ENCODE data around the gene FKBP7. TPM values are rescaled to one million over a fixed set of nuclear protein-coding genes. Genes with fewer than 3 reads are reported as not detected.

Gene FKBP7
- total and polyA plus RNA-seq, 2 of the 13 experiments (the other 11 are each of a cell fraction or from before 2014, with no cell fraction given), result 12.4 to 14.8 TPM

DNA sequence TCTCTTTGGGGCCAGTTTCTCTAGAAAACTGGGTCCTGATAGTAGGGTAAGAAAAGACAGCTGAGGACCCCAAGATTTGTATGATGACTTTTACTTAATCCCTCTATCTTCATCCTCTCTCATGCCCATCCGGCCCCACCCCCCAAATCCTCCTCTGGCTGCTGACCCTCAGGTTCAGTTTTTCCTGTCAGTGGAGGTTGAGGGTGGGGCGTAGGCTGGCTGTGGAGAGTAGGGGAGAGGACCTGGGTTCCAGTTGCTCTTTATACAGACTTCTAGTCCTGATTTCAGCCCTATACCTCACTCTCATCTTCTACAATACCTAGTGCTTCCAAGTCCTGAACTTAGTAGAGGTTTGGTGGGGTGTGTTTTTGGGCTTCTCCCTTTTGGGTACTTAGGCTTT lies 30.2 kb upstream of the FKBP7 start:
- Histone ChIP-seq H3K9me3 (ENCODE audit: low read length) (no peaks in the 10 kb centered on the region), H3K27me3 (ENCODE audit: control insufficient read depth in 1 of 2, insufficient read depth in 2 of 2, low read length in 2 of 2) (no peaks in the 10 kb centered on the region), H3K4me2 (ENCODE audit: low read depth, low read length) (no peak overlapping the region), H3K4me1 (ENCODE audit: insufficient read depth, low read length) (peaks cover 9% of the 10 kb centered on the region), H2AFZ (ENCODE audit: low read length) (no peak overlapping the region), H3K9ac (ENCODE audit: insufficient read depth, low read depth, low read length) (no peak overlapping the region), H3K27ac (ENCODE audit: extremely low read length, insufficient read depth, low read length) (no peak overlapping the region), H3K36me3 (replicated peaks in 1 of 2; ENCODE audit: control insufficient read depth in 1 of 2, insufficient read depth in 2 of 2, low read length in 2 of 2) (peaks cover 6 to 24% of the 10 kb centered on the region in 2 experiments; a peak in 4 of 5 replicates), H3K79me2 (ENCODE audit: insufficient read depth, low read length) (no peaks in the 10 kb centered on the region), H3K4me3 (replicated peaks in 1 of 3; ENCODE audit: insufficient read depth in 1 of 3, low read depth in 2 of 3, low read length in 3 of 3) (no peak overlapping the region), H4K20me1 (ENCODE audit: insufficient read depth, low read length) (no peaks in the 10 kb centered on the region)
- intact Hi-C loops (cut with micrococcal nuclease; ENCODE audit: unreplicated experiment) (no loop called here), in situ Hi-C loops (cut with HindIII; ENCODE audit: extremely low pct_ligation_motif_present, low pct_unique_long_range_greater_than_20kb) (no loop called here)
- DNase-seq (ENCODE audit: low spot score) (no peak), FAIRE-seq (no peak), ATAC-seq (no peak)
- ChIA-PET POLR2A (no interaction called here), CTCF (ENCODE audit: low intra/inter-chr PET ratio, low total read pairs) (no interaction called here)
- TF ChIP-seq RNF219 (CRISPR knock-in tag; IDR thresholded peaks at IDR 0.05), result no peak
- TF ChIP-seq ZNF878 (CRISPR knock-in tag; IDR thresholded peaks at IDR 0.05), result no peak
- TF ChIP-seq, protein P1, sequence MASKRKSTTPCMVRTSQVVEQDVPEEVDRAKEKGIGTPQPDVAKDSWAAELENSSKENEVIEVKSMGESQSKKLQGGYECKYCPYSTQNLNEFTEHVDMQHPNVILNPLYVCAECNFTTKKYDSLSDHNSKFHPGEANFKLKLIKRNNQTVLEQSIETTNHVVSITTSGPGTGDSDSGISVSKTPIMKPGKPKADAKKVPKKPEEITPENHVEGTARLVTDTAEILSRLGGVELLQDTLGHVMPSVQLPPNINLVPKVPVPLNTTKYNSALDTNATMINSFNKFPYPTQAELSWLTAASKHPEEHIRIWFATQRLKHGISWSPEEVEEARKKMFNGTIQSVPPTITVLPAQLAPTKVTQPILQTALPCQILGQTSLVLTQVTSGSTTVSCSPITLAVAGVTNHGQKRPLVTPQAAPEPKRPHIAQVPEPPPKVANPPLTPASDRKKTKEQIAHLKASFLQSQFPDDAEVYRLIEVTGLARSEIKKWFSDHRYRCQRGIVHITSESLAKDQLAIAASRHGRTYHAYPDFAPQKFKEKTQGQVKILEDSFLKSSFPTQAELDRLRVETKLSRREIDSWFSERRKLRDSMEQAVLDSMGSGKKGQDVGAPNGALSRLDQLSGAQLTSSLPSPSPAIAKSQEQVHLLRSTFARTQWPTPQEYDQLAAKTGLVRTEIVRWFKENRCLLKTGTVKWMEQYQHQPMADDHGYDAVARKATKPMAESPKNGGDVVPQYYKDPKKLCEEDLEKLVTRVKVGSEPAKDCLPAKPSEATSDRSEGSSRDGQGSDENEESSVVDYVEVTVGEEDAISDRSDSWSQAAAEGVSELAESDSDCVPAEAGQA (IDR thresholded peaks at IDR 0.05; ENCODE audit: low read depth), result no peak
- TF ChIP-seq, protein P1 (CRISPR knock-in tag; IDR thresholded peaks at IDR 0.05; ENCODE audit: borderline replicate concordance), result no peak
- no peak for TF ChIP-seq ASH2L (IDR thresholded peaks at IDR 0.05; ENCODE audit: insufficient read length, low read depth, low read length)
- TF ChIP-seq FOXO1 (CRISPR knock-in tag; IDR thresholded peaks at IDR 0.05), result no peak
- no TSS peak for BruUV-seq (replicated peaks)
- 98% methylated on average over 2 of the region's 2 CpGs for WGBS (ENCODE audit: low lambda C conversion rate)
